Parathyroid adenoma (tissue), 2 donors: ENCODE results near the gene NSUN2.

Experiments
- H2AFZ ChIP-seq: fragments of 300-600 bp; sonication (generic); one replicate; pipeline ENCODE4 v1.7.0; 2017; ENCODE audit warnings: antibody characterized with exemption, mild to moderate bottlenecking
- H3K27ac ChIP-seq: fragments of 300-600 bp; sonication (generic); one replicate; pipeline ENCODE4 v1.7.0; 2017
- H3K27me3 ChIP-seq: fragments of 300-600 bp; sonication (generic); one replicate; pipeline ENCODE4 v1.7.0; 2017; ENCODE audit warnings: low read length; ENCODE audit not compliant: control insufficient read depth, insufficient read depth
- H3K36me3 ChIP-seq: fragments of 300-600 bp; sonication (generic); one replicate; pipeline ENCODE4 v1.7.0; 2017; ENCODE audit warnings: low read length; ENCODE audit not compliant: control insufficient read depth, insufficient read depth
- H3K4me1 ChIP-seq: fragments of 300-600 bp; sonication (generic); one replicate; pipeline ENCODE4 v1.7.0; 2017; ENCODE audit warnings: control low read depth
- H3K4me2 ChIP-seq: fragments of 300-600 bp; sonication (generic); one replicate; pipeline ENCODE4 v1.7.0; 2017; ENCODE audit warnings: low read length
- H3K4me3 ChIP-seq: fragments of 300-600 bp; sonication (generic); one replicate; pipeline ENCODE4 v1.7.0; 2017; ENCODE audit warnings: low read depth, low read length
- H3K79me2 ChIP-seq: fragments of 300-600 bp; sonication (generic); one replicate; pipeline ENCODE4 v1.7.0; 2017; ENCODE audit warnings: control low read depth
- H3K9ac ChIP-seq: fragments of 300-600 bp; sonication (generic); one replicate; pipeline ENCODE4 v1.7.0; 2017; ENCODE audit warnings: mild to moderate bottlenecking
- H3K9me3 ChIP-seq: fragments of 300-600 bp; sonication (generic); one replicate; pipeline ENCODE4 v1.7.0; 2017; ENCODE audit warnings: low read length; ENCODE audit not compliant: control insufficient read depth
- CTCF ChIP-seq: fragments of 300-600 bp; sonication (generic); IDR thresholded peaks from one replicate; pipeline ENCODE4 v1.7.0; 2017; ENCODE audit warnings: antibody characterized with exemption, mild to moderate bottlenecking
- donor health status: primary hyperparathyroidism.

NSUN2 gene

DNA sequence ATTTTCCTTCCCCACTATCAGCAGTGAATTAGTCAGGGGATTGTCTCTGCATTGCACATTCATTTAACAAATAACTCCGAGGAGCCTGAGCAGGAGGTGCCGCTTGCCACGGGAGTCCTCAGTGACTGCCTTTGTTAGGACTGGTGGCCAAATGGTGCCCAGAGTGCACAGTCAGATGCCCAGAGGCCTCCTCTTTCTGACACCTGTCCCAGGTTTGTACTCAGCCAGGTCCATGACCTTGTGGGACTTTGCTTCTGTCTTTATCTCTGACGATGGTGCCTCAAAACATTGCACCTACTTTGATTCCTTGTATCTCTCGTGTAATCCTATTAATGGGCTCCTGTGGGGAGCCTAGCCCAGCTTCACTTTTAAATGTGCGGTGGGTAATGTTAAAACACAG, 4.7 kb upstream of the NSUN2 start:
- H3K4me2 ChIP-seq: no peak overlapping the region
- no peaks in the 10 kb centered on the region for H3K27me3 ChIP-seq
- H3K27ac ChIP-seq: no peak overlapping the region
- H3K9ac ChIP-seq: no peak overlapping the region
- no peaks in the 10 kb centered on the region for H3K4me1 ChIP-seq
- H3K79me2 ChIP-seq: peaks cover 5% of the 10 kb centered on the region
- no peak for TF ChIP-seq CTCF
- no peaks in the 10 kb centered on the region for H3K36me3 ChIP-seq
- H2AFZ ChIP-seq: no peak overlapping the region
- H3K9me3 ChIP-seq: no peaks in the 10 kb centered on the region
- H3K4me3 ChIP-seq: no peak overlapping the region

GRCh38 chr5:6637022-6637421, 4.2 kb upstream of the NSUN2 start:
- H3K27ac ChIP-seq: no peak overlapping the region
- no peaks in the 10 kb centered on the region for H3K27me3 ChIP-seq
- H3K36me3 ChIP-seq: no peaks in the 10 kb centered on the region

GRCh38 chr5:6636293-6636692, 3.4 kb upstream of the NSUN2 start:
- Histone ChIP-seq H3K36me3 (no peaks in the 10 kb centered on the region), H3K27ac (no peak overlapping the region), H2AFZ (no peak overlapping the region)

More at GRCh38 chr5:6637022-6637421, 4.2 kb upstream of the NSUN2 start:
- Histone ChIP-seq H3K79me2 (peaks cover 10% of the 10 kb centered on the region), H3K4me2 (no peak overlapping the region), H3K4me1 (no peaks in the 10 kb centered on the region), H3K4me3 (no peak overlapping the region), H3K9ac (no peak overlapping the region), H2AFZ (no peak overlapping the region), H3K9me3 (no peaks in the 10 kb centered on the region)
- no peak for TF ChIP-seq CTCF

GRCh38 chr5:6634788-6635430, 2.1 kb upstream of the NSUN2 start:
- Histone ChIP-seq H3K9ac (no peak overlapping the region), H3K27me3 (no peaks in the 10 kb centered on the region), H3K36me3 (no peaks in the 10 kb centered on the region), H3K4me2 (no peak overlapping the region), H3K4me1 (peaks cover 2% of the 10 kb centered on the region), H2AFZ (no peak overlapping the region), H3K79me2 (peaks cover 28% of the 10 kb centered on the region), H3K27ac (no peak overlapping the region), H3K4me3 (no peak overlapping the region), H3K9me3 (no peaks in the 10 kb centered on the region)
- TF ChIP-seq CTCF: no peak

More at GRCh38 chr5:6636293-6636692, 3.4 kb upstream of the NSUN2 start:
- H3K9me3 ChIP-seq: no peaks in the 10 kb centered on the region
- no peak overlapping the region for H3K9ac ChIP-seq
- no peak for TF ChIP-seq CTCF
- no peak overlapping the region for H3K4me3 ChIP-seq
- no peaks in the 10 kb centered on the region for H3K27me3 ChIP-seq
- peaks cover 16% of the 10 kb centered on the region for H3K79me2 ChIP-seq
- H3K4me1 ChIP-seq: peaks cover 2% of the 10 kb centered on the region
- H3K4me2 ChIP-seq: no peak overlapping the region

- Histone ChIP-seq H3K9me3 (no peaks in the 10 kb centered on the region), H3K4me1 (peaks cover 2% of the 10 kb centered on the region), H3K36me3 (no peaks in the 10 kb centered on the region), H3K4me3 (no peak overlapping the region), H2AFZ (peak overlapping the region; percentile 96), H3K79me2 (peaks cover 31% of the 10 kb centered on the region), H3K9ac (no peak overlapping the region), H3K27me3 (no peaks in the 10 kb centered on the region), H3K4me2 (no peak overlapping the region), H3K27ac (no peak overlapping the region)
- TF ChIP-seq CTCF: no peak
These were observed 1.5 kb upstream of the NSUN2 start for GRCh38 chr5:6634306-6634705.
